A673 (cell line): ENCODE data around the gene SMC4.

Source experiments
- CTCF ChIP-seq: fragments of 300-800, 200-600 bp; sonication (generic); conservative IDR thresholded peaks from 2 replicates; pipeline ENCODE4 v1.5.1; 2017; ENCODE audit warnings: low read depth, mild to moderate bottlenecking, antibody characterized with exemption, low read length, moderate library complexity, mixed read lengths
- EZH2 ChIP-seq: fragments of 200-600 bp; sonication (generic); IDR thresholded peaks from 2 replicates; pipeline ENCODE4 v1.6.1; 2017; ENCODE audit warnings: borderline replicate concordance, low read depth, mild to moderate bottlenecking, mixed read lengths, antibody characterized with exemption, low read length; ENCODE audit not compliant: poor library complexity, severe bottlenecking

- TF ChIP-seq CTCF = no peak
- no peak for TF ChIP-seq EZH2
These were observed 43.6 kb upstream of the SMC4 start for GRCh38 chr3:160355826-160356225.
